ENCODE data around the gene ADRA2B. TPM values are rescaled to one million over a fixed set of nuclear protein-coding genes. Genes with fewer than 3 reads are reported as not detected.

The ADRA2B gene
- total RNA-seq, 1 experiment from 2014 or later = 4.7 TPM

- CTCF ChIA-PET = no interaction called here
- Mint-ChIP-seq H3K27me3 (ENCODE audit: low read depth) (no peaks in the 10 kb centered on the region), H3K27ac (no peak overlapping the region), H3K4me1 (no peaks in the 10 kb centered on the region), H3K4me3 (no peak overlapping the region), H3K36me3 (no peaks in the 10 kb centered on the region), H3K9me3 (peaks cover 10% of the 10 kb centered on the region)
- TF ChIP-seq GABPB1 (CRISPR knock-in tag; IDR thresholded peaks at IDR 0.05) (no peak), TP53 (CRISPR knock-in tag; IDR thresholded peaks at IDR 0.05) (no peak)
- no peak for ATAC-seq
- POLR2A ChIA-PET = no interaction called here
- DNase-seq (ENCODE audit: low spot score) = peak; percentile 8
Measured at GRCh38 chr2:96083989-96084857, 32.1 kb downstream of the ADRA2B start.

- ChIA-PET CTCF (interaction anchor here (0.8 to 1.2 kb wide), 3 partner anchors 34 to 91 kb away, joined by 3 to 6 read pairs (median 3); no protein-coding TSS in a partner anchor), POLR2A (no interaction called here)
- ATAC-seq (no peak), DNase-seq (ENCODE audit: low spot score) (peak; percentile 2)
- no peaks in the 10 kb centered on the region for H3K27me3 Mint-ChIP-seq (ENCODE audit: low read depth)
- H3K27ac Mint-ChIP-seq = no peak overlapping the region
- peaks cover 10% of the 10 kb centered on the region for H3K9me3 Mint-ChIP-seq
- TF ChIP-seq MXD4 (CRISPR knock-in tag; IDR thresholded peaks at IDR 0.05; ENCODE audit: borderline replicate concordance) (no peak), CREM (CRISPR knock-in tag; IDR thresholded peaks at IDR 0.05) (no peak), FOXK1 (CRISPR knock-in tag; IDR thresholded peaks at IDR 0.05) (no peak), OVOL2 (CRISPR knock-in tag; IDR thresholded peaks at IDR 0.05; ENCODE audit: borderline replicate concordance) (no peak), RORB (CRISPR knock-in tag; IDR thresholded peaks at IDR 0.05) (no peak), FOXP4 (CRISPR knock-in tag; IDR thresholded peaks at IDR 0.05) (no peak), ZBTB21 (CRISPR knock-in tag; IDR thresholded peaks at IDR 0.05; ENCODE audit: borderline replicate concordance) (no peak), JUN (CRISPR knock-in tag; IDR thresholded peaks at IDR 0.05) (no peak), SP1 (CRISPR knock-in tag; conservative IDR thresholded peaks at IDR 0.05) (no peak), KAT7 (CRISPR knock-in tag; IDR thresholded peaks at IDR 0.05; ENCODE audit: borderline replicate concordance) (no peak), PRDM15 (CRISPR knock-in tag; IDR thresholded peaks at IDR 0.05) (no peak), NR2C2 (CRISPR knock-in tag; IDR thresholded peaks at IDR 0.05) (no peak), CREB1 (CRISPR knock-in tag; IDR thresholded peaks at IDR 0.05) (no peak), ZNF416 (CRISPR knock-in tag; IDR thresholded peaks at IDR 0.05) (no peak), MAX (CRISPR knock-in tag; IDR thresholded peaks at IDR 0.05) (no peak), USF1 (CRISPR knock-in tag; IDR thresholded peaks at IDR 0.05) (no peak), ZNF425 (CRISPR knock-in tag; conservative IDR thresholded peaks at IDR 0.05) (no peak), TEAD4 (CRISPR knock-in tag; IDR thresholded peaks at IDR 0.05) (no peak)
- no peak overlapping the region for H3K4me3 Mint-ChIP-seq
- no peaks in the 10 kb centered on the region for H3K36me3 Mint-ChIP-seq
- no peaks in the 10 kb centered on the region for H3K4me1 Mint-ChIP-seq
Measured at GRCh38 chr2:96083064-96083939, 33.1 kb downstream of the ADRA2B start.

Measured in WTC11 (cell line).